ENCODE results near the gene DPH2. TPM values are rescaled to one million over a fixed set of nuclear protein-coding genes. Genes with fewer than 3 reads are reported as not detected.

Gene DPH2
- total and polyA plus RNA-seq, 9 donors = 7.2 to 27.0 (median 15.5) TPM

DNA sequence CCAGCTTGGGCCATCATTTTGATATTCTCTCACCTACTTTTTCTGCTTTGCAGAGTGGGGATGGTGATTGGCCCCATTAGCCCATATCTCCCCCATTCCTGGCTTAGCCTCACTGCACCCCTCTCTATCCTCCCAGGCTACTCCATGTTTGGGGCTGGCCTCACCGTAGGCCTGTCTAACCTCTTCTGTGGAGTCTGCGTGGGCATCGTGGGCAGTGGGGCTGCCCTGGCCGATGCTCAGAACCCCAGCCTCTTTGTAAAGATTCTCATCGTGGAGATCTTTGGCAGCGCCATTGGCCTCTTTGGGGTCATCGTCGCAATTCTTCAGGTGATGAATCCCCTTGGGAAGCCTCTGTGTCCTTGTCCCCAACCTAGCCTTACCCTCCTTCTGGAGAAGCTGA lies 7.1 kb downstream of the DPH2 start:
- H3K4me1 ChIP-seq (ENCODE audit: insufficient read depth) = peaks cover 15% of the 10 kb centered on the region

DNA sequence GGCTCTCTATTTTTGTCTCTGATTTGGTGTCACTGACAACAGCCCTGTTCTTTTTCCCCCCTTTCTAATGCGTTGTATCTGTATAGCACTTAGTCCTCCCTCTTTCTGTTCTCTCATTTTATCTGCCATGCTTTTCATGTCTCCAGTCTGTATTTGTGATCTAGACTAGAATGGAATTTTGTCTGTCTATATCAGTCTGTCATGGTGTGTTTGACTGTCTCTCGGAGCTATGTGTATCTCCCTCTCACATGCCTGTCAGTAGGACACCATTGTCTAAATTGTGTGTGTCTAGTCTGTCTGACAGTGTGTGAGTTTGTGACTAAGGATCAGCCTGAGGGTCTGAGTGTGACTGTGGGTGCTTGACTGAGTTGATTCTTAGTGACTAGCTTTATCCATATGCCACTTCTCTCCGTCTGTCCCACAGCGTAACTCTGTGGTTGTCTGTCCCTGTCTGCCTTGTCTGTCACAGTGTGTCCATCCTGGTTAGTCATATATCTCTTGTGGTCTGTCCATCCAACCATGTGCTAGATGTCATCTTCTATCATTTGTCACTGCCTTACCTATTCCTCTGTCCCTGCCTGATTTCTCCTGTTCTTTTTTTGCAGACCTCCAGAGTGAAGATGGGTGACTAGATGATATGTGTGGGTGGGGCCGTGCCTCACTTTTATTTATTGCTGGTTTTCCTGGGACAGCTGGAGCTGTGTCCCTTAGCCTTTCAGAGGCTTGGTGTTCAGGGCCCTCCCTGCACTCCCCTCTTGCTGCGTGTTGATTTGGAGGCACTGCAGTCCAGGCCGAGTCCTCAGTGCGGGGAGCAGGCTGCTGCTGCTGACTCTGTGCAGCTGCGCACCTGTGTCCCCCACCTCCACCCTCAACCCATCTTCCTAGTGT lies 7.8 kb downstream of the DPH2 start:
- DNase-seq = no peak
- WGBS, 3 donors = 80 to 83% (median 80%) methylated on average over 9 of the region's 9 CpGs
- intact Hi-C loops (cut with DNase I) = no loop called here
- Histone ChIP-seq H3K36me3 (no peaks in the 10 kb centered on the region), H3K4me3 (no peak overlapping the region), H3K4me1 (ENCODE audit: insufficient read depth) (peaks cover 15% of the 10 kb centered on the region), H3K27me3 (no peaks in the 10 kb centered on the region), H3K27ac (no peak overlapping the region), H3K9me3 (no peaks in the 10 kb centered on the region)
- no peak for TF ChIP-seq EP300 (IDR thresholded peaks at IDR 0.05)
- TF ChIP-seq, protein P1, sequence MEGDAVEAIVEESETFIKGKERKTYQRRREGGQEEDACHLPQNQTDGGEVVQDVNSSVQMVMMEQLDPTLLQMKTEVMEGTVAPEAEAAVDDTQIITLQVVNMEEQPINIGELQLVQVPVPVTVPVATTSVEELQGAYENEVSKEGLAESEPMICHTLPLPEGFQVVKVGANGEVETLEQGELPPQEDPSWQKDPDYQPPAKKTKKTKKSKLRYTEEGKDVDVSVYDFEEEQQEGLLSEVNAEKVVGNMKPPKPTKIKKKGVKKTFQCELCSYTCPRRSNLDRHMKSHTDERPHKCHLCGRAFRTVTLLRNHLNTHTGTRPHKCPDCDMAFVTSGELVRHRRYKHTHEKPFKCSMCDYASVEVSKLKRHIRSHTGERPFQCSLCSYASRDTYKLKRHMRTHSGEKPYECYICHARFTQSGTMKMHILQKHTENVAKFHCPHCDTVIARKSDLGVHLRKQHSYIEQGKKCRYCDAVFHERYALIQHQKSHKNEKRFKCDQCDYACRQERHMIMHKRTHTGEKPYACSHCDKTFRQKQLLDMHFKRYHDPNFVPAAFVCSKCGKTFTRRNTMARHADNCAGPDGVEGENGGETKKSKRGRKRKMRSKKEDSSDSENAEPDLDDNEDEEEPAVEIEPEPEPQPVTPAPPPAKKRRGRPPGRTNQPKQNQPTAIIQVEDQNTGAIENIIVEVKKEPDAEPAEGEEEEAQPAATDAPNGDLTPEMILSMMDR (IDR thresholded peaks at IDR 0.05) = no peak
- no peak for TF ChIP-seq POLR2A (IDR thresholded peaks at IDR 0.05)

More for the DNA sequence above, 7.1 kb downstream of the DPH2 start:
- Histone ChIP-seq H3K9me3 (no peaks in the 10 kb centered on the region), H3K4me3 (no peak overlapping the region), H3K27ac (no peak overlapping the region), H3K27me3 (no peaks in the 10 kb centered on the region), H3K36me3 (no peaks in the 10 kb centered on the region)
- intact Hi-C loops (cut with DNase I) = no loop called here
- TF ChIP-seq EP300 (IDR thresholded peaks at IDR 0.05) (no peak), POLR2A (IDR thresholded peaks at IDR 0.05) (no peak)
- TF ChIP-seq, protein P1 (IDR thresholded peaks at IDR 0.05) = no peak
- 85 to 93% (median 89%) methylated on average over 8 of the region's 8 CpGs for WGBS, 3 donors
- no peak for DNase-seq

DNA sequence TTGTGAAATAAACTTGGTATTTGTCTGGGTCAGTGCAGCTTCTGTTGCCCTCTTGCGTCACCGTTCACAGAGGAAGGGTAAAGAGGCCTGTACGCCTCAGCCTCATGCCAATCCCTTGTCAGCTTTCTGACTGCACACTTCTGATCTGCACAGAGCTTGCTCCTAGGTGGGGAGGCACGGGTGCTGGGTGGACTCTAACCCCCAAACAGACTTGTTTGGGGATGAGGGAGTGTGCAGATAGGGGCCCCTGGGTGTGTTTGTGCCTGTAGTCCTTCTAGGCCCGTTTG lies 8.4 kb downstream of the DPH2 start:
- H3K4me1 ChIP-seq (ENCODE audit: insufficient read depth) = peaks cover 15% of the 10 kb centered on the region
- H3K27ac ChIP-seq = no peak overlapping the region

DNA sequence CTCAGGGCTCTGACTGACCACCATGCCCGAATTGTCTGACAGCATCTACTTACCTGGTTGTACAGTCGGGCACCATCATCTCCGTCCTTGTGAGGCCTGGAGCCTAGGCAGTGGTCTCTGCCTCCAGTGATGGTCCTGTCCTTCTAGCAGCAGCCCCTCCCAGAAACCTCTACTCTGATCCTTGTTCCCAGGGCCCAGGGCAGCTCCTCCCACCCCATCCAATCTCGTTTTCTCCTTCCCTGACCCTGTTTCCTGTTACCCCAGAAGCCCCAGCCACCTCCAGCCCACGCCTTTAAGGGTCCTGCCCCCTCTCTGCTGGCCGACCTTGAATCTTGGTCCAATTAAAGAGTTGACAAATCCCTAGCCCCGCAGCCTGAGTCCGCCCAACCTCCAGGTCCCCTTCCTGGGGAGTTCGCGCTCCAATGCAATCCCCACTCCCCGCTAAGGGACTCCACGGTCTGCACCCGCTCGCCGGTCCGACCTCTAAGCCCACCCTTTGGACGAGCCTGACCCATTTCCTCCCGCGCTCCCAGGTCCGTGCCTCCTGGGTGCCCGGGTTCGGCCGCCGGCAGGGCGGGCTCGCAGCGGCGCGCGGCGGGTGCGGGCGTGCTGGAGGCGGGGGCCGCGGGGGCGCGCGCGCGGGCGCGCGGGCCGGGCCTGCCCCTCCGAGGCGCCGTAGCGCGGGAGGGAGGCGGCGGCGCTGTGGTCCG lies 8.9 kb downstream of the DPH2 start, which contains the start of gene B4GALT2:
TSS of gene B4GALT2 (plus strand) at position 660 of the 710 bp plus-strand sequence. CDS start 1,951 bp downstream, outside the sequence.
- no peaks in the 10 kb centered on the region for H3K27me3 ChIP-seq
- DNase-seq = peak; percentile 40 to 76 (median 62)
- TF ChIP-seq, protein P1 (IDR thresholded peaks at IDR 0.05) = no peak
- TF ChIP-seq POLR2A (IDR thresholded peaks at IDR 0.05) = no peak
- no peak for TF ChIP-seq EP300 (IDR thresholded peaks at IDR 0.05)
- peak within 1 kb of the TSS; percentile 49 to 64 for H3K27ac ChIP-seq
- intact Hi-C loops (cut with DNase I) = no loop called here
- H3K36me3 ChIP-seq = no peaks in the 10 kb centered on the region
- peak within 1 kb of the TSS; percentile 84 for H3K4me3 ChIP-seq
- peaks cover 15% of the 10 kb centered on the region for H3K4me1 ChIP-seq (ENCODE audit: insufficient read depth)
- 4 to 7% (median 6%) methylated on average over 23 to 54 of the region's 54 CpGs for WGBS, 3 donors
- no peaks in the 10 kb centered on the region for H3K9me3 ChIP-seq

More for the DNA sequence above, 8.4 kb downstream of the DPH2 start:
- TF ChIP-seq EP300 (IDR thresholded peaks at IDR 0.05) = no peak
- TF ChIP-seq, protein P1 (IDR thresholded peaks at IDR 0.05) = no peak
- no peak for TF ChIP-seq POLR2A (IDR thresholded peaks at IDR 0.05)
- no peaks in the 10 kb centered on the region for H3K9me3 ChIP-seq
- intact Hi-C loops (cut with DNase I) = no loop called here
- DNase-seq = no peak
- no peaks in the 10 kb centered on the region for H3K27me3 ChIP-seq
- H3K36me3 ChIP-seq = no peaks in the 10 kb centered on the region
- 58 to 64% (median 62%) methylated on average over 5 of the region's 5 CpGs for WGBS, 3 donors
- H3K4me3 ChIP-seq = no peak overlapping the region
